Ovary (tissue), 3 donors: ENCODE measurements around the gene MICALL1.

Experiments used
- EP300 ChIP-seq: sonication (generic); formaldehyde crosslinking; IDR thresholded peaks from one replicate; pipeline ENCODE4 v1.6.1; 2017; ENCODE audit warnings: antibody characterized with exemption
- POLR2A ChIP-seq: fragments of 450-650 bp; IDR thresholded peaks from one replicate; pipeline ENCODE4 v1.6.1; 2017; ENCODE audit warnings: antibody characterized with exemption, mild to moderate bottlenecking, moderate library complexity
- TF ChIP-seq, protein P1 (sequence below), 3 donors: fragments of 450-650 bp in 2 of 3; fragments of 200-600 bp in 1 of 3; IDR thresholded peaks; one replicate each; pipeline versions ENCODE4 v1.5.1 to v1.8.0; 2016 to 2022; ENCODE audit warnings: antibody characterized with exemption in 3 of 3, mild to moderate bottlenecking in 1 of 3
- donor health status: DM: no; HTN: no; CAD: no.

DNA sequence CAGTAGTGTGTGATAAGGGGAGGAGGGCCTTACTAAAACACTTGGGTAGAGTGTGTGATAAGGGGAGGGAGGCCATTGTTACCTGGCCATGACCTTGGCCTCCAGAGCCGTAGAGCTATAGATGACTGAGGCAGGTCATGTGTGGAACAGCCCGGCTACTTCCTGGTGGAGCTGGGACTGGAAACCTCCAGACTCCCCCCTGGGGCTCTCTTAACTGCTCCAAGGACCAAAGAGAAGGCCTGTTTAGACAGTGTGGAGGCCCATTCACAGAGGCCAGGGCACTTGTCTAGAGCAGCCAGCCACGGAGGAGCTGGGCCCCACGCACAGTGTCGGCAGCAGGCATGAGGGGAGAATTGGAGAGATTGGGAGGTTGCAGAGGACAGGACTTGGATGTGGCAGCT is 12.5 kb upstream of the MICALL1 start:
- no peak for TF ChIP-seq POLR2A
- no peak for TF ChIP-seq EP300
- TF ChIP-seq, protein P1, sequence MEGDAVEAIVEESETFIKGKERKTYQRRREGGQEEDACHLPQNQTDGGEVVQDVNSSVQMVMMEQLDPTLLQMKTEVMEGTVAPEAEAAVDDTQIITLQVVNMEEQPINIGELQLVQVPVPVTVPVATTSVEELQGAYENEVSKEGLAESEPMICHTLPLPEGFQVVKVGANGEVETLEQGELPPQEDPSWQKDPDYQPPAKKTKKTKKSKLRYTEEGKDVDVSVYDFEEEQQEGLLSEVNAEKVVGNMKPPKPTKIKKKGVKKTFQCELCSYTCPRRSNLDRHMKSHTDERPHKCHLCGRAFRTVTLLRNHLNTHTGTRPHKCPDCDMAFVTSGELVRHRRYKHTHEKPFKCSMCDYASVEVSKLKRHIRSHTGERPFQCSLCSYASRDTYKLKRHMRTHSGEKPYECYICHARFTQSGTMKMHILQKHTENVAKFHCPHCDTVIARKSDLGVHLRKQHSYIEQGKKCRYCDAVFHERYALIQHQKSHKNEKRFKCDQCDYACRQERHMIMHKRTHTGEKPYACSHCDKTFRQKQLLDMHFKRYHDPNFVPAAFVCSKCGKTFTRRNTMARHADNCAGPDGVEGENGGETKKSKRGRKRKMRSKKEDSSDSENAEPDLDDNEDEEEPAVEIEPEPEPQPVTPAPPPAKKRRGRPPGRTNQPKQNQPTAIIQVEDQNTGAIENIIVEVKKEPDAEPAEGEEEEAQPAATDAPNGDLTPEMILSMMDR (IDR thresholded peaks at IDR 0.05): no peak
